Fibroblast of mammary gland (primary cell): Measurements from ENCODE around the gene FOXR2.

ENCODE experiments used
- DNase-seq: peaks from one replicate; pipeline ENCODE4 v3.0.0-alpha.2; 2010; ENCODE audit warnings: low read depth
- H3K4me3 ChIP-seq: 2 replicates; pipeline ENCODE4 v1.5.1; 2011; ENCODE audit warnings: low read depth, mild to moderate bottlenecking, low read length, moderate library complexity; ENCODE audit not compliant: control insufficient read depth
- TF ChIP-seq, protein P1 (sequence below): conservative IDR thresholded peaks from 2 replicates; pipeline ENCODE4 v1.5.1; 2011; ENCODE audit warnings: low read depth, low read length, inconsistent platforms; ENCODE audit not compliant: control insufficient read depth, insufficient read depth

FOXR2 gene

GRCh38 chrX:55624403-55624802 is 1.2 kb downstream of the FOXR2 start:
- no peak for DNase-seq
- H3K4me3 ChIP-seq = no peak overlapping the region
- TF ChIP-seq, protein P1, sequence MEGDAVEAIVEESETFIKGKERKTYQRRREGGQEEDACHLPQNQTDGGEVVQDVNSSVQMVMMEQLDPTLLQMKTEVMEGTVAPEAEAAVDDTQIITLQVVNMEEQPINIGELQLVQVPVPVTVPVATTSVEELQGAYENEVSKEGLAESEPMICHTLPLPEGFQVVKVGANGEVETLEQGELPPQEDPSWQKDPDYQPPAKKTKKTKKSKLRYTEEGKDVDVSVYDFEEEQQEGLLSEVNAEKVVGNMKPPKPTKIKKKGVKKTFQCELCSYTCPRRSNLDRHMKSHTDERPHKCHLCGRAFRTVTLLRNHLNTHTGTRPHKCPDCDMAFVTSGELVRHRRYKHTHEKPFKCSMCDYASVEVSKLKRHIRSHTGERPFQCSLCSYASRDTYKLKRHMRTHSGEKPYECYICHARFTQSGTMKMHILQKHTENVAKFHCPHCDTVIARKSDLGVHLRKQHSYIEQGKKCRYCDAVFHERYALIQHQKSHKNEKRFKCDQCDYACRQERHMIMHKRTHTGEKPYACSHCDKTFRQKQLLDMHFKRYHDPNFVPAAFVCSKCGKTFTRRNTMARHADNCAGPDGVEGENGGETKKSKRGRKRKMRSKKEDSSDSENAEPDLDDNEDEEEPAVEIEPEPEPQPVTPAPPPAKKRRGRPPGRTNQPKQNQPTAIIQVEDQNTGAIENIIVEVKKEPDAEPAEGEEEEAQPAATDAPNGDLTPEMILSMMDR = no peak

GRCh38 chrX:55636109-55636508 is 12.9 kb downstream of the FOXR2 start:
- H3K4me3 ChIP-seq = no peak overlapping the region
- TF ChIP-seq, protein P1 = no peak
- DNase-seq = no peak

GRCh38 chrX:55638933-55639332 is 15.7 kb downstream of the FOXR2 start:
- TF ChIP-seq, protein P1 = no peak
- DNase-seq = no peak
- H3K4me3 ChIP-seq = no peak overlapping the region

DNA sequence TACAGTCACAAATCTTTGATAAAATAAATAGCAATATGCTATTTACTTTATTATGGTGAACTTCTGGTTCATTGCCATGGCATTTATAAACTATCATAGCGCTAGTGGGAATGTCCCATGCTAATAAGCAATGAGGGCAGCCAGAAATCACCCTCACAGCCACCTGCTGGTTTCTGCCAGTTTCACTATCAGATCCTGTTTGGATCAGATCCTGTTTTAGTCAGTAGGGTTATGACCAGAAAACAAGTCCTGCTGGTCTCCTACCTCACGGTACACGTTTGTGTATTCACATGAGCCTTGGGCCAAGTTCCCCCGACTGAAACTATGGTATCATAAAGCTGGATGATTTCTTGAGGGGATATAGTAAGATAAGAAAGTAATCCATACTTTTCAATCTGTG is 17.7 kb downstream of the FOXR2 start:
- TF ChIP-seq, protein P1 = no peak
- no peak overlapping the region for H3K4me3 ChIP-seq
- DNase-seq = no peak

DNA sequence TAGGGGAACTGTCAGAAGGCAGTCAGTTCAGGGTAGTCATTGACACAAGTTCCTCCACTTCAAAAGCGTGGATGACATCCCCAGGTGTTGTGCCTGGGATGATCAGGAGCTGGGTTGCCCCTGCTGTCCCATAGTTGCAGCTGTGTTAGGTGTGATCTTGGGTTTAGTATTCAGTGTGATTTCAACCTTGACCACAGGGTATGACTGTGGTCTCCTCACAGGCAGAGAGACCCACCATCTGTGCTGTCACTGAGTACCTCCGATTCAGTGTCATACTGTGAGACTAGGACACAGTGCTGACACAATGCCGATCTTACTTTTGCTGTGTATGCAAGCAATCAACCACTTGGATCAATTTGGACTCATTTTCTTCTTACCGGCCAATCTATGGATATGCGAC is 25.2 kb downstream of the FOXR2 start:
- no peak for DNase-seq
- no peak overlapping the region for H3K4me3 ChIP-seq
- TF ChIP-seq, protein P1 = no peak

GRCh38 chrX:55659931-55660330 is 36.7 kb downstream of the FOXR2 start:
- no peak overlapping the region for H3K4me3 ChIP-seq
- DNase-seq = no peak
- TF ChIP-seq, protein P1 = no peak

GRCh38 chrX:55663584-55663983 is 40.4 kb downstream of the FOXR2 start:
- TF ChIP-seq, protein P1 = no peak
- no peak for DNase-seq
- H3K4me3 ChIP-seq = no peak overlapping the region
